Skeletal muscle tissue (tissue), 4 donors: ENCODE measurements around the gene DENND6B. TPM values are rescaled to one million over a fixed set of nuclear protein-coding genes. Genes with fewer than 3 reads are reported as not detected.
"Not testable (repeated sequence)": the region's sequence is repeated elsewhere in the genome, so short reads cannot be mapped to it uniquely, and the experiment has no call there.

Experiments used
- H3K27ac ChIP-seq: one replicate; pipeline ENCODE4 v1.7.0; 2013; ENCODE audit warnings: mild to moderate bottlenecking, low read depth, low read length, inconsistent platforms
- H3K27me3 ChIP-seq, 3 donors: one replicate each; pipeline ENCODE4 v1.7.0; 2013; ENCODE audit warnings: low read length in 3 of 3; ENCODE audit not compliant: control insufficient read depth in 3 of 3, insufficient read depth in 3 of 3
- H3K36me3 ChIP-seq, 3 donors: one replicate each; pipeline ENCODE4 v1.7.0; 2013; ENCODE audit warnings: low read length in 3 of 3; ENCODE audit not compliant: control insufficient read depth in 3 of 3, insufficient read depth in 3 of 3
- H3K4me1 ChIP-seq, 3 donors: one replicate each; pipeline ENCODE4 v1.7.0; 2013; ENCODE audit warnings: low read length in 3 of 3, mild to moderate bottlenecking in 3 of 3; ENCODE audit not compliant: control insufficient read depth in 3 of 3, insufficient read depth in 3 of 3
- H3K4me3 ChIP-seq, 3 donors: one replicate each; pipeline ENCODE4 v1.7.0; 2013; ENCODE audit warnings: low read length in 3 of 3
- H3K9ac ChIP-seq, 3 donors: one replicate each; pipeline ENCODE4 v1.7.0; 2013; ENCODE audit warnings: low read length in 3 of 3, mild to moderate bottlenecking in 3 of 3, moderate library complexity in 2 of 3, low read depth in 1 of 3
- H3K9me3 ChIP-seq, 3 donors: one replicate each; pipeline ENCODE4 v1.7.0; 2013; ENCODE audit warnings: low read length in 3 of 3; ENCODE audit not compliant: control insufficient read depth in 3 of 3
- total RNA-seq: library from RNA; depleted of rRNA; stranded (reverse); fragments of >200 nt; gene quantifications from one replicate; pipeline ENCODE4 v1.2.3, GENCODE V29; 2014
- donor health status: Osteomylitis.

DENND6B gene
- 1.0 TPM for total RNA-seq

- H3K36me3 ChIP-seq = peaks cover 0 to 2% (median 0%) of the 10 kb centered on the region in 3 donors
- H3K27me3 ChIP-seq = no peaks in the 10 kb centered on the region
- peak within 1 kb of the TSS; percentile 85 for H3K27ac ChIP-seq
- H3K9ac ChIP-seq = peak within 1 kb of the TSS; percentile 91 to 96 (median 95)
- peak within 1 kb of the TSS; percentile 76 to 88 (median 85) for H3K4me3 ChIP-seq
- no peaks in the 10 kb centered on the region for H3K9me3 ChIP-seq
- H3K4me1 ChIP-seq = peaks cover 12 to 19% (median 13%) of the 10 kb centered on the region in 3 donors
Measured at GRCh38 chr22:50326956-50327710, at the start of gene DENND6B. Gene DENND6B (minus strand): TSS chr22:50327012. CDS start chr22:50326988, 24 bp downstream.

GRCh38 chr22:50376085-50376651 is 49.4 kb upstream of the DENND6B start:
- no peak overlapping the region for H3K9ac ChIP-seq
- H3K9me3 ChIP-seq = no peaks in the 10 kb centered on the region
- H3K27ac ChIP-seq = no peak overlapping the region
- H3K27me3 ChIP-seq = no peaks in the 10 kb centered on the region
- no peak overlapping the region for H3K4me3 ChIP-seq
- peaks cover 15 to 20% (median 18%) of the 10 kb centered on the region in 3 donors for H3K36me3 ChIP-seq
- no peaks in the 10 kb centered on the region for H3K4me1 ChIP-seq

DNA sequence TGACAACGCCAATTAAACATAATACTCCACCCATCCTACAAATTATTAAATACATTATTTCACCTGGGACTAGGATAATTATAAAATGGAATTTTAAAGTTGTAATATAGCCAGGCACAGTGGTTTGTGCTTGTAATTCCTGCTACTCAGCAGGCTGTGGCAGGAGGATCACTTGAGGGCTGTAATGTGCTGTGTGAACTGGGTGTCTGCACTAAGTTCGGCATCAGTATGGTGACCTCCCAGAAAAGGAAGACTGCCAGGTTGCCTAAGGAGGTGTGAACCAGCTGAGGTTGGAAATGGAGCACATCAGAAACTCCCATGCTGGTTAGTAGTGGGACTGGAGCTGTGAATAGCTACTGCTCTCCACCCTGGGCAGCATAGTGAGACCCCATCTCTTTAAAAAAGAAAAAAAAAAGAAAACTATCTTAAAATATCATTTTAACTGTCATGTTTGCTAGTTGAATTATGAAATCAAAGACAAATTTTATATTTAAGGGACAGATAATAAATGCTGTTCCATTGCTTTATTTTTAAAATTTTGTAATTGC is 44.4 kb upstream of the DENND6B start:
- Histone ChIP-seq H3K4me1 (peaks cover 0 to 4% (median 2%) of the 10 kb centered on the region in 3 donors), H3K9ac (no peak overlapping the region), H3K4me3 (no peak overlapping the region), H3K36me3 (peaks cover 6 to 17% (median 15%) of the 10 kb centered on the region in 3 donors), H3K27ac (no peak overlapping the region), H3K27me3 (no peaks in the 10 kb centered on the region), H3K9me3 (no peaks in the 10 kb centered on the region)

DNA sequence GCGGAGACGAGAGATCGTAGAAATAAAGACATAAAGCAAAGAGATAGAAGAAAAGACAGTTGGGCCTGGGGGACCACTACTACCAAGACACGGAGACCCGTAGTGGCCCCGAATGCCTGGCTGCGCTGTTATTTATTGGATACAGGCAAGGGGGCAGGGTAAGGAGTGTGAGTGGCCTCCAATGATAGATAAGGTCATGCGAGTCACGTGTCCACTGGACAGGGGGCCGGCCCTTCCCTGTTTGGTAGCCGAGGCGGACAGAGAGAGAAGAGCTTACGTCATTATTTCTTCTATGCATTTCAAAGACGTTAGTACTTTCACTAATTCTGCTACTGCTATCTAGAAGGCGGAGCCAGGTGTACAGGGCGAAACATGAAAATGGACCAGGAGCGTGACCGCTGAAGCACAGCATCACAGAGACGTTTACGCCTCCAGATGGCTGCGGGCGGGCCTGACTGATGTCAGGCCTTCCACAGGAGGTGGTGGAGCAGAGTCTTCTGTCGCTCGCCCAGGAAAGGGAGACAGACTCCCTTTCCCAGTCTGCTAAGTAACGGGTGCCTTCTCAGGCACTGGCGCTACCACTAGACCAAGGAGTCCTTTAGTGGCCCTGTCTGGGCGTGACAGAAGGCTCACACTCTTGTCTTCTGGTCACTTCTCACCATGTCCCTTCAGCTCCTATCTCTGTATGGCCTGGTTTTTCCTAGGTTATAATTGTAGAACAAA is 41.1 kb upstream of the DENND6B start:
- no peaks in the 10 kb centered on the region for H3K27me3 ChIP-seq
- no peak overlapping the region for H3K4me3 ChIP-seq
- H3K4me1 ChIP-seq = peaks cover 4 to 6% (median 5%) of the 10 kb centered on the region in 3 donors
- H3K9me3 ChIP-seq = no peaks in the 10 kb centered on the region
- no peak overlapping the region for H3K27ac ChIP-seq
- H3K36me3 ChIP-seq = peaks cover 2 to 5% (median 5%) of the 10 kb centered on the region in 3 donors
- no peak overlapping the region for H3K9ac ChIP-seq

- not testable (repeated sequence) for H3K27me3 ChIP-seq, H3K9me3 ChIP-seq, H3K27ac ChIP-seq, H3K4me3 ChIP-seq, H3K9ac ChIP-seq
- H3K4me1 ChIP-seq = peaks cover 4 to 23% (median 21%) of the 10 kb centered on the region in 3 donors
- peaks cover 5 to 12% (median 5%) of the 10 kb centered on the region in 3 donors for H3K36me3 ChIP-seq
Measured at GRCh38 chr22:50363803-50364194, 37.0 kb upstream of the DENND6B start.

GRCh38 chr22:50363166-50363802 is 36.5 kb upstream of the DENND6B start:
- Histone ChIP-seq H3K4me1 (peaks cover 4 to 23% (median 21%) of the 10 kb centered on the region in 3 donors), H3K36me3 (peaks cover 2 to 12% (median 5%) of the 10 kb centered on the region in 3 donors), H3K27ac (no peak overlapping the region), H3K4me3 (no peak overlapping the region), H3K27me3 (no peaks in the 10 kb centered on the region), H3K9me3 (no peaks in the 10 kb centered on the region), H3K9ac (no peak overlapping the region)

DNA sequence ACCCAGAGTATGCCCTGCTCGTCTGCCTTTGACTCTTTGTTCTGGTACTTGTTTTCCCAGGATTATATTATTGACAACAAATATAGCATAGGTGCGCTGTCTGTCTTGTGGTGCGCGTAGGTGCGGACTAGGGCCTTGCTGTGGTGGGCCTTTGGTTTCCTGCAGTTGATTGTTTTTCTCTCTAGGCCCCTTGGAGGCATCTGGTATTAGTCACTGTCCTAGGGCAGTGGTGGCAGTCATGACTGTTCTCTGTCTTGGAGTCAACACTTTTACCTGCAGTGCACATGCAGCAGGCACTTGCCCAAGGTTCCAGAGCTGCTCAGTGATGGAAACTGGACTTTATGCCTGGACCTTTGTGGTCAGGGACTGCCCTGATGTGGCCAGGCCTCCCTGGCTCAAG is 34.9 kb upstream of the DENND6B start:
- no peaks in the 10 kb centered on the region for H3K9me3 ChIP-seq
- H3K27me3 ChIP-seq = no peaks in the 10 kb centered on the region
- H3K4me3 ChIP-seq = no peak overlapping the region
- H3K27ac ChIP-seq = no peak overlapping the region
- no peak overlapping the region for H3K9ac ChIP-seq
- H3K4me1 ChIP-seq = peaks cover 3 to 23% (median 21%) of the 10 kb centered on the region in 3 donors
- peaks cover 2 to 12% (median 5%) of the 10 kb centered on the region in 3 donors for H3K36me3 ChIP-seq

GRCh38 chr22:50361222-50361621 is 34.4 kb upstream of the DENND6B start:
- H3K9me3 ChIP-seq = no peaks in the 10 kb centered on the region
- no peak overlapping the region for H3K4me3 ChIP-seq
- H3K27ac ChIP-seq = no peak overlapping the region
- peaks cover 0 to 23% (median 19%) of the 10 kb centered on the region in 3 donors for H3K4me1 ChIP-seq
- H3K27me3 ChIP-seq = no peaks in the 10 kb centered on the region
- H3K36me3 ChIP-seq = peaks cover 2 to 12% (median 5%) of the 10 kb centered on the region in 3 donors
- no peak overlapping the region for H3K9ac ChIP-seq

GRCh38 chr22:50360578-50360977 is 33.8 kb upstream of the DENND6B start:
- H3K9ac ChIP-seq = no peak overlapping the region
- H3K9me3 ChIP-seq = no peaks in the 10 kb centered on the region
- H3K4me3 ChIP-seq = no peak overlapping the region
- H3K36me3 ChIP-seq = peaks cover 2 to 12% (median 5%) of the 10 kb centered on the region in 3 donors
- peaks cover 0 to 23% (median 19%) of the 10 kb centered on the region in 3 donors for H3K4me1 ChIP-seq
- no peaks in the 10 kb centered on the region for H3K27me3 ChIP-seq
- no peak overlapping the region for H3K27ac ChIP-seq
